Panc1 (cell line): ENCODE results near the gene MINDY4. TPM values are rescaled to one million over a fixed set of nuclear protein-coding genes. Genes with fewer than 3 reads are reported as not detected.

Experiments used
- ATAC-seq: fragments of 200-7000 bp; cut with Tn5 transposase; 2 replicates; pipeline ENCODE4 v1.9.1; 2020; ENCODE audit warnings: mild to moderate bottlenecking, moderate library complexity
- BruUV-seq: library from RNA; stranded (reverse); fragments of 400-500 nt; replicated peaks from 2 replicates; lab custom pipeline; 2021; lab: Mats Ljungman, UMichigan
- CTCF ChIA-PET: fragments of 300-600 bp; sonication (Branson Sonifier 250); formaldehyde crosslinking; loops from one replicate; lab custom pipeline; 2022; ENCODE audit warnings: antibody characterized with exemption; lab: Charles Lee
- POLR2A ChIA-PET: fragments of 300-600 bp; sonication (Branson Sonifier 250); formaldehyde crosslinking; loops from one replicate; lab custom pipeline; 2022; ENCODE audit warnings: antibody characterized with exemption; lab: Charles Lee
- DNase-seq: peaks from one replicate; pipeline ENCODE4 v3.0.0-alpha.2; 2010; ENCODE audit warnings: low read depth, low spot score
- H3K27ac ChIP-seq: 2 replicates; pipeline ENCODE4 v1.5.1; 2011; ENCODE audit warnings: mild to moderate bottlenecking, low read length, inconsistent platforms
- H3K27me3 ChIP-seq: fragments of 200-500 bp; sonication (Bioruptor generic); 2 replicates; pipeline ENCODE4 v1.6.0; 2014; ENCODE audit warnings: low read length, inconsistent platforms; ENCODE audit not compliant: control insufficient read depth, insufficient read depth
- H3K36me3 ChIP-seq: fragments of 200-500 bp; sonication (Bioruptor generic); 2 replicates; pipeline ENCODE4 v1.5.1; 2014; ENCODE audit warnings: inconsistent platforms, mild to moderate bottlenecking, low read length, moderate library complexity; ENCODE audit not compliant: control insufficient read depth, insufficient read depth
- H3K4me1 ChIP-seq: 2 replicates; pipeline ENCODE4 v1.5.1; 2011; ENCODE audit warnings: inconsistent platforms, mild to moderate bottlenecking, low read length, moderate library complexity; ENCODE audit not compliant: control insufficient read depth, insufficient read depth
- H3K4me3 ChIP-seq, 2 experiments: 2 replicates each; pipeline ENCODE4 v1.5.1; 2011 to 2012; ENCODE audit warnings: low read depth in 2 of 2, low read length in 2 of 2, mild to moderate bottlenecking in 2 of 2, inconsistent platforms in 1 of 2, moderate library complexity in 1 of 2
- H3K9me3 ChIP-seq: fragments of 200-500 bp; sonication (Bioruptor generic); 2 replicates; pipeline ENCODE4 v1.5.1; 2014; ENCODE audit warnings: low read depth, mild to moderate bottlenecking, inconsistent platforms, low read length, moderate library complexity; ENCODE audit not compliant: control insufficient read depth, insufficient read depth
- POLR2AphosphoS5 ChIP-seq: IDR thresholded peaks from 2 replicates; pipeline ENCODE4 v1.6.1; 2012; ENCODE audit warnings: mild to moderate bottlenecking, low read depth, low read length, moderate library complexity
- REST ChIP-seq, 2 experiments: IDR thresholded peaks; 2 replicates each; pipeline ENCODE4 v1.6.1; 2011 to 2012; ENCODE audit warnings: low read depth in 2 of 2, control low read depth in 1 of 2, low read length in 1 of 2, mild to moderate bottlenecking in 1 of 2, moderate library complexity in 1 of 2; ENCODE audit not compliant: insufficient read depth in 1 of 2
- SIN3A ChIP-seq: IDR thresholded peaks from 2 replicates; pipeline ENCODE4 v1.6.1; 2012; ENCODE audit warnings: low read depth, mild to moderate bottlenecking, low read length, moderate library complexity, borderline replicate concordance; ENCODE audit not compliant: insufficient read depth
- TCF7L2 ChIP-seq: IDR thresholded peaks from 2 replicates; pipeline ENCODE4 v1.6.1; 2011; ENCODE audit warnings: mild to moderate bottlenecking, low read depth, low read length, inconsistent platforms
- in situ Hi-C: cut with HindIII; loops from 2 replicates; pipeline ENCODE4 v1.10.0; 2016; ENCODE audit warnings: low sequenced_read_pairs, low pct_unique_long_range_greater_than_20kb
- intact Hi-C: fragments of 100-400 bp; cut with micrococcal nuclease; formaldehyde crosslinking; loops from one replicate; pipeline ENCODE4 v1.10.0; 2022; ENCODE audit not compliant: unreplicated experiment
- total RNA-seq: library from RNA; stranded (reverse); gene quantifications from one replicate; pipeline ENCODE4 v1.2.1, GENCODE V29; 2021; ENCODE audit not compliant: unreplicated experiment
- TF ChIP-seq, protein P1 (sequence below): fragments of 450-650 bp; IDR thresholded peaks from 2 replicates; pipeline ENCODE4 v1.5.1; 2017; ENCODE audit warnings: mild to moderate bottlenecking

MINDY4 gene
- total RNA-seq, 1 experiment from 2014 or later = 6.2 TPM

DNA sequence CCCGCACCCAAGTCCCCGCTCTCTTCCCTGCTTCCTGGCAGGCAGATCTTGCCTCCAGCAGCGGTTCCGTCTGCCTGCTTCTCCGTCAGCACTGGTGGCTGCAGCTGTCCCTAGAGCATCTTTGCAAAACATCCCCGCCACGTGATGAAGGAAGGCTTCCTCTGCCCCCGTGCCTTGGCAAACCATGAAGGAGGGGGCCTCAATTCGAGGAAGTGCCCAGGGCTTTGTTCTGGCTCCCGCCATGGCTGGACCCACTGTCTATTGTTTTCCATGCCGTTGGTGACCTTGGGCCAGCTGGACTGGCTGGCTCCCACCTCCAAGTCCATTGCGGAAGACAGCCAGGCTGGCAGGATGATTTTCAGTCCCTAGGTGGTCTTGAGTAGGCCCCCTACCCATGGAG is 127.2 kb downstream of the MINDY4 start:
- CTCF ChIA-PET = interaction anchor here (1.0 to 1.3 kb wide), 2 partner anchors 9 to 26 kb away, joined by 4 to 9 read pairs; no protein-coding TSS in a partner anchor

DNA sequence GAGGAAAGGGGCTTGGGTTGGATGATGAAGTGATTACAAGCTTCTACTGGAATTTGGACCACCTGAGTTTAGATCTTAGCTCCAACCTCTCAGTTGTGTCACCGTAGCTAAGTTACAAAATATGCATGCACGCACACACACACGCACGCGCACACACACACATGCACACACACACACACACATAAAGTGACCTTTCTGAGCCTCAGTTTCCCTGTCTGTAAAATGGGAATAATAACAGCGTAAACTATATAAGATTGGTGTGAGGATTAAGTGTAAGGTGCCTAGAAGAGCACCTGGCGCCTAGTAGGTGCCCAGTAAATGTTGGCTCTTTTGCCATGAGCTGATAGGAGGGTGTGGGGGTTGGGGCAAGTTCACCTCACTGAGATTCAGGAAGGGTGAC is 127.8 kb downstream of the MINDY4 start:
- no peaks in the 10 kb centered on the region for H3K27me3 ChIP-seq
- POLR2A ChIA-PET = interaction anchor here (0.6 kb wide), 1 partner anchor 619 kb away, joined by 4 read pairs; no protein-coding TSS in a partner anchor
- intact Hi-C loops = no loop called here
- no peak for DNase-seq
- no peaks in the 10 kb centered on the region for H3K9me3 ChIP-seq
- CTCF ChIA-PET = no interaction called here
- in situ Hi-C loops = no loop called here
- no peak overlapping the region for H3K27ac ChIP-seq
- H3K4me1 ChIP-seq = peaks cover 10% of the 10 kb centered on the region
- ATAC-seq = no peak
- H3K36me3 ChIP-seq = no peaks in the 10 kb centered on the region
- no peak for TF ChIP-seq TCF7L2
- no peak for TF ChIP-seq REST (IDR thresholded peaks at IDR 0.05; ENCODE audit: insufficient read depth in 1 of 2, low read depth in 2 of 2, low read length in 1 of 2)
- TF ChIP-seq SIN3A = no peak
- no peak for TF ChIP-seq POLR2AphosphoS5
- TF ChIP-seq, protein P1, sequence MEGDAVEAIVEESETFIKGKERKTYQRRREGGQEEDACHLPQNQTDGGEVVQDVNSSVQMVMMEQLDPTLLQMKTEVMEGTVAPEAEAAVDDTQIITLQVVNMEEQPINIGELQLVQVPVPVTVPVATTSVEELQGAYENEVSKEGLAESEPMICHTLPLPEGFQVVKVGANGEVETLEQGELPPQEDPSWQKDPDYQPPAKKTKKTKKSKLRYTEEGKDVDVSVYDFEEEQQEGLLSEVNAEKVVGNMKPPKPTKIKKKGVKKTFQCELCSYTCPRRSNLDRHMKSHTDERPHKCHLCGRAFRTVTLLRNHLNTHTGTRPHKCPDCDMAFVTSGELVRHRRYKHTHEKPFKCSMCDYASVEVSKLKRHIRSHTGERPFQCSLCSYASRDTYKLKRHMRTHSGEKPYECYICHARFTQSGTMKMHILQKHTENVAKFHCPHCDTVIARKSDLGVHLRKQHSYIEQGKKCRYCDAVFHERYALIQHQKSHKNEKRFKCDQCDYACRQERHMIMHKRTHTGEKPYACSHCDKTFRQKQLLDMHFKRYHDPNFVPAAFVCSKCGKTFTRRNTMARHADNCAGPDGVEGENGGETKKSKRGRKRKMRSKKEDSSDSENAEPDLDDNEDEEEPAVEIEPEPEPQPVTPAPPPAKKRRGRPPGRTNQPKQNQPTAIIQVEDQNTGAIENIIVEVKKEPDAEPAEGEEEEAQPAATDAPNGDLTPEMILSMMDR = no peak
- H3K4me3 ChIP-seq = no peak overlapping the region
- no TSS peak for BruUV-seq

More for the DNA sequence above, 127.2 kb downstream of the MINDY4 start:
- H3K27me3 ChIP-seq = no peaks in the 10 kb centered on the region
- DNase-seq (no peak), ATAC-seq (no peak)
- no TSS peak for BruUV-seq
- no peak overlapping the region for H3K27ac ChIP-seq
- no peaks in the 10 kb centered on the region for H3K36me3 ChIP-seq
- POLR2A ChIA-PET = no interaction called here
- no peak overlapping the region for H3K4me3 ChIP-seq
- H3K9me3 ChIP-seq = no peaks in the 10 kb centered on the region
- intact Hi-C loops (no loop called here), in situ Hi-C loops (no loop called here)
- H3K4me1 ChIP-seq = peaks cover 13% of the 10 kb centered on the region
- no peak for TF ChIP-seq TCF7L2
- no peak for TF ChIP-seq POLR2AphosphoS5
- TF ChIP-seq REST (IDR thresholded peaks at IDR 0.05; ENCODE audit: insufficient read depth in 1 of 2, low read depth in 2 of 2, low read length in 1 of 2) = no peak
- no peak for TF ChIP-seq SIN3A
- TF ChIP-seq, protein P1 = no peak
